ENCODE measurements around the gene TYMP. TPM values are rescaled to one million over a fixed set of nuclear protein-coding genes. Genes with fewer than 3 reads are reported as not detected.
"Not testable (repeated sequence)": the region's sequence is repeated elsewhere in the genome, so short reads cannot be mapped to it uniquely, and the experiment has no call there.

Gene TYMP
- total RNA-seq, 4 donors from 2014 or later: 27.4 to 79.2 (median 35.9) TPM

DNA sequence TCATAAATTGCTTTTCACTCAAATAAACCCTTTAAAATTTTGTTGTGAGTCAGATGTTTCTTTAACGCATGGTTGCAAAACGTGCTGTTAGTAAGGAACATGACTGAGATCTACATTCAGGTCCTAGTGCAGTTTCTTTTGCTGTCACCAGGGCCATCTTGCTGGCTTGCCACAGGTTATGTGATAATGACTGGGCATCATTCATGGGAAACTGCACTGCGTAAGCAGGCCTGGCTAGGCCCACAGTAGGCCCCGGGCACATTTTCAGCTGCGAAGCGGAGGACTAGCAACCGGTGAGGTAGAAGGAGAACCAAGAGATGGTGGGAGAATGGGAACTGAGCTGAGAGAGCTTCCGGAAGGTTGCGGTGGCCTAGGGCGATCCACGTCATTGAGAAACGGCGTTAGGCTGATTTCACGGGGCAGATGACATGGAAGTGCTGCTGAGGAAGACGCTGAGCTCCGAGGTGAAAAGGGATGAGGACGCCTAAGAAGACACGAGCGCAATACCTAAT is 12.7 kb upstream of the TYMP start:
- intact Hi-C loops (cut with DNase I): loop anchor here (5.0 kb wide), 1 partner anchor 80 kb away; no protein-coding TSS in a partner anchor
- H3K9me3 ChIP-seq: no peaks in the 10 kb centered on the region
- no peak for DNase-seq (ENCODE audit: extremely low spot score)
- H3K4me3 ChIP-seq: no peak overlapping the region
- H3K27ac ChIP-seq (replicated peaks in 1 of 4): peak overlapping the region in 1 of 4 donors; percentile 20
- H3K4me1 ChIP-seq: peaks cover 21 to 37% (median 36%) of the 10 kb centered on the region in 4 donors
- 88% methylated on average over 19 of the region's 19 CpGs for WGBS
- H3K27me3 ChIP-seq: peaks cover 0 to 61% (median 13%) of the 10 kb centered on the region in 4 donors
- TF ChIP-seq POLR2A (IDR thresholded peaks at IDR 0.05; ENCODE audit: low read depth): no peak
- no peak for TF ChIP-seq POLR2AphosphoS5 (IDR thresholded peaks at IDR 0.05)
- TF ChIP-seq EP300 (IDR thresholded peaks at IDR 0.05): no peak
- TF ChIP-seq, protein P1, sequence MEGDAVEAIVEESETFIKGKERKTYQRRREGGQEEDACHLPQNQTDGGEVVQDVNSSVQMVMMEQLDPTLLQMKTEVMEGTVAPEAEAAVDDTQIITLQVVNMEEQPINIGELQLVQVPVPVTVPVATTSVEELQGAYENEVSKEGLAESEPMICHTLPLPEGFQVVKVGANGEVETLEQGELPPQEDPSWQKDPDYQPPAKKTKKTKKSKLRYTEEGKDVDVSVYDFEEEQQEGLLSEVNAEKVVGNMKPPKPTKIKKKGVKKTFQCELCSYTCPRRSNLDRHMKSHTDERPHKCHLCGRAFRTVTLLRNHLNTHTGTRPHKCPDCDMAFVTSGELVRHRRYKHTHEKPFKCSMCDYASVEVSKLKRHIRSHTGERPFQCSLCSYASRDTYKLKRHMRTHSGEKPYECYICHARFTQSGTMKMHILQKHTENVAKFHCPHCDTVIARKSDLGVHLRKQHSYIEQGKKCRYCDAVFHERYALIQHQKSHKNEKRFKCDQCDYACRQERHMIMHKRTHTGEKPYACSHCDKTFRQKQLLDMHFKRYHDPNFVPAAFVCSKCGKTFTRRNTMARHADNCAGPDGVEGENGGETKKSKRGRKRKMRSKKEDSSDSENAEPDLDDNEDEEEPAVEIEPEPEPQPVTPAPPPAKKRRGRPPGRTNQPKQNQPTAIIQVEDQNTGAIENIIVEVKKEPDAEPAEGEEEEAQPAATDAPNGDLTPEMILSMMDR (IDR thresholded peaks at IDR 0.05): no peak
- no peaks in the 10 kb centered on the region for H3K36me3 ChIP-seq

DNA sequence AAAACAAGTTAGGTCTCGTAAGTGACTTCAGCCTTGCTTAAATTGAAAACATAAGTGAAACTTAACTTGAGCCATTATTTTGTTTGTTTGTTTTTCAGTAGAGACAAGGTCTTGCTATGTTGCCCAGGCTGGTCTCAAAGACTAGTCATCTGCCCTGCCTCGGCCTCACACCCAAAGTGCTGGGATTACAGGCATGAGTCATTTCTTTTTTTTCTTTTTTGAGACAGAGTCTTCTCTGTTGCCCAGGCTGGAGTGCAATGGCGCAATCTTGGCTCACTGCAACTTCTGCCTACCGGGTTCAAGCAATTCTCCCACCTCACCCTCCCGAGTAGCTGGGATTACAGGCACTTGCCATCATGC is 11.8 kb upstream of the TYMP start:
- DNase-seq (ENCODE audit: extremely low spot score); H3K36me3 ChIP-seq; H3K9me3 ChIP-seq; H3K4me3 ChIP-seq: not testable (repeated sequence)
- WGBS: 63% methylated on average over 5 of the region's 5 CpGs
- intact Hi-C loops (cut with DNase I): loop anchor here (5.0 kb wide), 1 partner anchor 81 kb away; no protein-coding TSS in a partner anchor
- peak overlapping the region; percentile 2 to 81 (median 28) for H3K27ac ChIP-seq (replicated peaks in 1 of 4)
- H3K27me3 ChIP-seq: peaks cover 0 to 61% (median 8%) of the 10 kb centered on the region in 4 donors
- TF ChIP-seq POLR2AphosphoS5 (IDR thresholded peaks at IDR 0.05): peak in 1 of 2 donors; percentile 30
- peaks cover 21 to 29% (median 28%) of the 10 kb centered on the region in 4 donors for H3K4me1 ChIP-seq

DNA sequence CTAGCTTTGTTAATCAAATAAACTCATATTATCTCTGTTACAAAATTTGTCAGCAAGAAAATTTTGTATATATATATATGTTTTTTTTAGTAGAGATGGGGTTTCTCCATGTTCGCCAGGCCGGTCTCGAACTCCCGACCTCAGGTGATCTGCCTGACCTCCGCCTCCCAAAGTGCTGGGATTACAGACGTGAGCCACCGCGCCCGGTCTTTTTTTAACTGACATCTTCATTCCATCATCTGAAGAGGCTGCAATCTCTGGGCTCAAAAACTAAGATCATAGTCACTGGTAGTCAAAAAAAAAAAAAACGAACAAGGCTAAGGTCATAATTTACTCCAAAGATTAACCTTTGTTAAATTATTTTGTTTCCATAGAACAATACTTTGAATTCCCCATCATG is 10.6 kb upstream of the TYMP start:
- Histone ChIP-seq H3K4me3 (no peak overlapping the region), H3K9me3 (no peaks in the 10 kb centered on the region), H3K27me3 (peaks cover 0 to 61% (median 3%) of the 10 kb centered on the region in 4 donors), H3K4me1 (peaks cover 21 to 28% (median 26%) of the 10 kb centered on the region in 4 donors), H3K36me3 (no peaks in the 10 kb centered on the region), H3K27ac (replicated peaks in 1 of 4) (peak overlapping the region in 2 of 4 donors; percentile 73 to 81)
- intact Hi-C loops (cut with DNase I): loop anchor here (5.0 kb wide), 1 partner anchor 82 kb away; no protein-coding TSS in a partner anchor
- WGBS: 85% methylated on average over 10 of the region's 10 CpGs
- no peak for DNase-seq (ENCODE audit: extremely low spot score)
- TF ChIP-seq POLR2AphosphoS5 (IDR thresholded peaks at IDR 0.05) (no peak), EP300 (IDR thresholded peaks at IDR 0.05) (no peak), POLR2A (IDR thresholded peaks at IDR 0.05; ENCODE audit: low read depth) (no peak)
- TF ChIP-seq, protein P1 (IDR thresholded peaks at IDR 0.05): no peak

DNA sequence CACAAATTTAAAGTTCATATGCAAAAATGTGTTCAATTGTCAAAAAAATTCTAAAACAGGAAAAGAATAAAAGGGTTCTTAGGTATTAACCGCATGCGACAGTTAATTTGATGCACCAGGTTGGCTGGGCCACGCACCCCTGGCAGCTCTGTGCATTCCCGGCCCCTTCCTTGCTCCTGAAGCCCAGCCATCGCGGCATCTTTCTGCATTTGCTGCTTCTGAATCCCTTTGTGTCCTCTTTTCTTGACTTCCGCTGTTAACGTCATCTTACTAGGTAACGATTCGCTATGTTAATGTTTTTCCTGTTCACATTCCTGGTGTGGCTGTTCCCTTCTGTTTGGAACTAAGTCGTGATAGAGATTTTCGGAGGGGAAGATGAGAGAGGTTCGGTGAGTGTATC is 8.0 kb upstream of the TYMP start:
- no peak overlapping the region for H3K4me3 ChIP-seq
- peak overlapping the region in 3 of 4 donors; percentile 73 to 85 (median 81) for H3K27ac ChIP-seq (replicated peaks in 1 of 4)
- H3K27me3 ChIP-seq: peaks cover 0 to 65% (median 17%) of the 10 kb centered on the region in 4 donors
- H3K4me1 ChIP-seq: peaks cover 11 to 19% (median 15%) of the 10 kb centered on the region in 4 donors
- TF ChIP-seq POLR2A (IDR thresholded peaks at IDR 0.05; ENCODE audit: low read depth) (no peak), EP300 (IDR thresholded peaks at IDR 0.05) (no peak), POLR2AphosphoS5 (IDR thresholded peaks at IDR 0.05) (no peak)
- TF ChIP-seq, protein P1 (IDR thresholded peaks at IDR 0.05): no peak
- no peaks in the 10 kb centered on the region for H3K9me3 ChIP-seq
- 85% methylated on average over 13 of the region's 13 CpGs for WGBS
- H3K36me3 ChIP-seq: no peaks in the 10 kb centered on the region
- intact Hi-C loops (cut with DNase I): no loop called here
- no peak for DNase-seq (ENCODE audit: extremely low spot score)

DNA sequence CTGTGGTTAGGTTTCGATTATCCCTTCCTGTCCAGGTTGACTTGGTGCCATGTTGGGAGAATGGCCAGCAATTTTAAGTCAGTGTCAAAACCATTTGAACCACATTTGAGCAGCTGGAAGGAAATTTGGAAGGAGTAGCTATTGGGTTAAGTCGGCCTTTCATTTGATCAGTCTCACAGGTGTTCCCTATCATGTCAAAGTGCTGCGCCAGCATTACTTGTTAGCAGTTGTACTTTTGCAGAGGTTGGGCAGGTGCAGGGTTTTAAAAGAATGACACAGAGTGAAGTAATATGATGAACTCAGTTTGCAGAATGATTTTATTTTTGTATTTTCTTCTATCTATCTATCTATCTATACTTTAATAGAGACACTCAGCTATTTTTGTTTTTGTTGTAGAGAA is 6.4 kb upstream of the TYMP start:
- no peak for DNase-seq (ENCODE audit: extremely low spot score)
- H3K9me3 ChIP-seq: no peaks in the 10 kb centered on the region
- peaks cover 25 to 34% (median 31%) of the 10 kb centered on the region in 4 donors for H3K4me1 ChIP-seq
- 55% methylated on average over 3 of the region's 3 CpGs for WGBS
- intact Hi-C loops (cut with DNase I): no loop called here
- H3K27me3 ChIP-seq: peaks cover 4 to 81% (median 31%) of the 10 kb centered on the region in 4 donors
- no peaks in the 10 kb centered on the region for H3K36me3 ChIP-seq
- H3K27ac ChIP-seq (replicated peaks in 1 of 4): no peak overlapping the region
- TF ChIP-seq POLR2AphosphoS5 (IDR thresholded peaks at IDR 0.05) (no peak), EP300 (IDR thresholded peaks at IDR 0.05) (no peak), POLR2A (IDR thresholded peaks at IDR 0.05; ENCODE audit: low read depth) (no peak)
- TF ChIP-seq, protein P1 (IDR thresholded peaks at IDR 0.05): no peak
- no peak overlapping the region for H3K4me3 ChIP-seq
